Mesangial cell (primary cell): Measurements from ENCODE around the gene CAV2. TPM values are rescaled to one million over a fixed set of nuclear protein-coding genes. Genes with fewer than 3 reads are reported as not detected.

Source experiments
- total RNA-seq: library from RNA; depleted of rRNA; stranded (reverse); fragments of >200 nt; gene quantifications from 2 replicates; pipeline ENCODE4 v1.2.3, GENCODE V29; 2015

The CAV2 gene, protein sequence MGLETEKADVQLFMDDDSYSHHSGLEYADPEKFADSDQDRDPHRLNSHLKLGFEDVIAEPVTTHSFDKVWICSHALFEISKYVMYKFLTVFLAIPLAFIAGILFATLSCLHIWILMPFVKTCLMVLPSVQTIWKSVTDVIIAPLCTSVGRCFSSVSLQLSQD
- total RNA-seq: 94.4 and 106 TPM in 2 replicates

DNA sequence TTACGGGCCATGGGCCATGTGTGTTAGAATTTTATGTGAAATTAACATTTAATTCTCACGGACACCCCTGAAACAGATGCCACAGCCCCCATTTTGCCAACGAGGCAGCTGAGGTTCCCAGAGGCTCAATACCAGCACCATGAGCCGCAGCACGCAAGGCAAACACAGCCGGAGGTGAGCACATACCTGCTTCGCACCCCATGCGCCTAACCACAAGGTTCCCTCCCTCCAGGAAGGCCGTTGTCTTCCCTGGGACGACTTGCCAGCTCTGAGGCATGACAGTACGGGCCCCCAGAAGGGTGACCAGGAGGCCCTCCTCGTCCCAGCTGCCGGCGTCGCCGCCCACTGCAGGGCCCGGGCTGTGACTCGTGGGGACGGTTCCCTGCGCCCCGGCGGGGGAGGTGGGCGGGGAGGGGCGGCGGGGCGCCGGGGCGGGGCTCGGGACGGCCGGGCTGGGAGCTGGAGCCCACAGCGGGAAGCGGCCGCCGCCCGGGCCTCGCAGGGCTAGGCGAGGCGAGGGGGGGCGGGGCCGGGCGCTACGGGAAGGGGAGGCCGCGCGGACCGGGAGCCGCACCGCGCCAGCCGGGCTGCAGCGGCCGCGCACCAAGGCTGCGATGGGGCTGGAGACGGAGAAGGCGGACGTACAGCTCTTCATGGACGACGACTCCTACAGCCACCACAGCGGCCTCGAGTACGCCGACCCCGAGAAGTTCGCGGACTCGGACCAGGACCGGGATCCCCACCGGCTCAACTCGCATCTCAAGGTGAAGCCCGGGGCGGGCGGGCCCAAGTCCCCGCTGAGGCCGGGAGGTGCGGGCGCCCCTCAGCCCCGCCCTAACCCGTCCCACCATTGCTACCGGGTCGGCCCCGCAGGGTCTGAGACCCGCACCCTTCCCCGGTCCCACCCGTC, at the start of gene CAV2:
CAV2 (plus strand) TSS at position 571 of the 910 bp plus-strand sequence; CDS start at position 615, 44 bp downstream.

DNA sequence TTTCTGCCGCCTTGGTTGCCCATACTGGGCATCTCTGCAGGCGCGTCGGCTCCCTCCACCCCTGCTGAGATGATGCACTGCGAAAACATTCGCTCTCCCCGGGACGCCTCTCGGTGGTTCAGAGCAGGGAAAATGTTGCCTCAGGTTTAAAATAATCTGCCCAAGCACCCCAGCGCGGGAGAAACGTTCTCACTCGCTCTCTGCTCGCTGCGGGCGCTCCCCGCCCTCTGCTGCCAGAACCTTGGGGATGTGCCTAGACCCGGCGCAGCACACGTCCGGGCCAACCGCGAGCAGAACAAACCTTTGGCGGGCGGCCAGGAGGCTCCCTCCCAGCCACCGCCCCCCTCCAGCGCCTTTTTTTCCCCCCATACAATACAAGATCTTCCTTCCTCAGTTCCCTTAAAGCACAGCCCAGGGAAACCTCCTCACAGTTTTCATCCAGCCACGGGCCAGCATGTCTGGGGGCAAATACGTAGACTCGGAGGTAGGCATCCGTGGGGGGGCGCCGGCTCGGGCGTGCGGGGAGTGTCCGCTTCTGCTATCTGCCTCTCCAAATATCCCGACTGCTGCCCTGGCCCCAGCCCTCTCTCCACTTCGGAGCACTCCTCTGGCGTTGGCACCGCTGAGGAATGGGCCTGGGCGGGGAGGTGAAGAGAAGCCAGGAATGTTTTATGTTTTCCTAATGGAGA, 25.2 kb downstream of the CAV2 start, which contains the start of gene CAV1:
CAV1 (plus strand) TSS at position 428 of the 689 bp plus-strand sequence; CDS start at position 455, 27 bp downstream.

Other genes starting within 250 kb of the CAV2 start
- gene CAV1, start 25.3 kb downstream of the CAV2 start, total RNA-seq: 69.3 and 147 TPM in 2 replicates
- 124 and 141 TPM in 2 replicates for gene MET, start 172.5 kb downstream of the CAV2 start, total RNA-seq